Liver (tissue), 9 donors: ENCODE results near the gene IL1A. TPM values are rescaled to one million over a fixed set of nuclear protein-coding genes. Genes with fewer than 3 reads are reported as not detected.
A peak's percentile ranks its signal among the peaks of the same experiment; 100 is the strongest.

Experiments used
- DNase-seq: peaks from one replicate; pipeline ENCODE4 v3.0.0-alpha.2; 2017; ENCODE audit warnings: low spot score
- H3K27ac ChIP-seq, 2 donors: one replicate each; pipeline ENCODE4 v1.7.0; 2013; ENCODE audit warnings: inconsistent platforms in 2 of 2, low read length in 2 of 2, control low read depth in 1 of 2, low read depth in 1 of 2, mild to moderate bottlenecking in 1 of 2
- H3K27me3 ChIP-seq, 4 donors: one replicate each; pipeline versions ENCODE4 v1.6.1 to v1.7.0; 2013; ENCODE audit warnings: low read length in 3 of 4, inconsistent platforms in 1 of 4, mild to moderate bottlenecking in 1 of 4, moderate library complexity in 1 of 4; ENCODE audit not compliant: control insufficient read depth in 4 of 4, insufficient read depth in 4 of 4
- H3K36me3 ChIP-seq, 4 donors: one replicate each; pipeline versions ENCODE4 v1.6.1 to v1.7.0; 2013; ENCODE audit warnings: low read length in 3 of 4, mild to moderate bottlenecking in 3 of 4, low read depth in 1 of 4, moderate library complexity in 1 of 4; ENCODE audit not compliant: control insufficient read depth in 4 of 4, insufficient read depth in 3 of 4
- H3K4me1 ChIP-seq, 4 donors: one replicate each; pipeline versions ENCODE4 v1.6.1 to v1.7.0; 2013; ENCODE audit warnings: low read length in 3 of 4, mild to moderate bottlenecking in 3 of 4, moderate library complexity in 1 of 4; ENCODE audit not compliant: control insufficient read depth in 4 of 4, insufficient read depth in 4 of 4
- H3K4me3 ChIP-seq, 3 donors: one replicate each; pipeline versions ENCODE4 v1.6.1 to v1.7.0; 2013; ENCODE audit warnings: low read length in 3 of 3, control low read depth in 1 of 3, low read depth in 1 of 3, mild to moderate bottlenecking in 1 of 3
- H3K9ac ChIP-seq, 2 donors: one replicate each; pipeline ENCODE4 v1.7.0; 2013; ENCODE audit warnings: low read length in 2 of 2, mild to moderate bottlenecking in 2 of 2, moderate library complexity in 2 of 2, control low read depth in 1 of 2, low read depth in 1 of 2
- H3K9me3 ChIP-seq, 4 donors: one replicate each; pipeline versions ENCODE4 v1.6.1 to v1.7.0; 2013; ENCODE audit warnings: low read length in 3 of 4; ENCODE audit not compliant: control insufficient read depth in 4 of 4
- ATF3 ChIP-seq: IDR thresholded peaks from 2 replicates; pipeline ENCODE4 v1.6.1; 2016; ENCODE audit warnings: antibody characterized with exemption
- CTCF ChIP-seq: fragments of 150-350 bp; IDR thresholded peaks from 2 replicates; pipeline ENCODE4 v1.5.1; 2017; ENCODE audit warnings: improper control_type of control experiment, low read depth, low read length; ENCODE audit not compliant: missing input control
- EGR1 ChIP-seq, 2 donors: IDR thresholded peaks; 2 replicates each; pipeline ENCODE4 v1.6.1; 2016 to 2018; ENCODE audit warnings: antibody characterized with exemption in 2 of 2, low read depth in 2 of 2
- FOXA1 ChIP-seq: IDR thresholded peaks from 2 replicates; pipeline ENCODE4 v1.6.1; 2016; ENCODE audit warnings: antibody characterized with exemption
- FOXA2 ChIP-seq: IDR thresholded peaks from 2 replicates; pipeline ENCODE4 v1.6.1; 2016; ENCODE audit warnings: antibody characterized with exemption
- GABPA ChIP-seq, 2 donors: IDR thresholded peaks in 1 of 2; conservative IDR thresholded peaks in 1 of 2; 2 replicates each; pipeline ENCODE4 v1.6.1; 2016; ENCODE audit warnings: antibody characterized with exemption in 2 of 2, mild to moderate bottlenecking in 1 of 2, moderate library complexity in 1 of 2
- HNF4A ChIP-seq, 2 donors: conservative IDR thresholded peaks; 2 replicates each; pipeline ENCODE4 v1.6.1; 2016; ENCODE audit warnings: antibody characterized with exemption in 2 of 2, mild to moderate bottlenecking in 2 of 2
- HNF4G ChIP-seq: IDR thresholded peaks from 2 replicates; pipeline ENCODE4 v1.6.1; 2016; ENCODE audit warnings: antibody characterized with exemption
- JUND ChIP-seq, 2 donors: IDR thresholded peaks; 2 replicates each; pipeline ENCODE4 v1.6.1; 2016; ENCODE audit warnings: antibody characterized with exemption in 2 of 2
- MAX ChIP-seq: IDR thresholded peaks from 2 replicates; pipeline ENCODE4 v1.6.1; 2016; ENCODE audit warnings: antibody characterized with exemption
- NR2F2 ChIP-seq: IDR thresholded peaks from 2 replicates; pipeline ENCODE4 v1.6.1; 2016; ENCODE audit warnings: antibody characterized with exemption
- RAD21 ChIP-seq, 2 donors: IDR thresholded peaks; 2 replicates each; pipeline ENCODE4 v1.6.1; 2016; ENCODE audit warnings: antibody characterized with exemption in 2 of 2, mild to moderate bottlenecking in 2 of 2
- REST ChIP-seq: IDR thresholded peaks from 2 replicates; pipeline ENCODE4 v1.6.1; 2016; ENCODE audit warnings: antibody characterized with exemption, mild to moderate bottlenecking
- RXRA ChIP-seq, 2 donors: IDR thresholded peaks; 2 replicates each; pipeline ENCODE4 v1.6.1; 2017 to 2018; ENCODE audit warnings: antibody characterized with exemption in 2 of 2, mild to moderate bottlenecking in 1 of 2
- SP1 ChIP-seq: IDR thresholded peaks from 2 replicates; pipeline ENCODE4 v1.6.1; 2018; ENCODE audit warnings: antibody characterized with exemption, mild to moderate bottlenecking
- TAF1 ChIP-seq: conservative IDR thresholded peaks from 2 replicates; pipeline ENCODE4 v1.6.1; 2016; ENCODE audit warnings: antibody characterized with exemption, mild to moderate bottlenecking
- YY1 ChIP-seq: IDR thresholded peaks from 2 replicates; pipeline ENCODE4 v1.6.1; 2016; ENCODE audit warnings: antibody characterized with exemption, mild to moderate bottlenecking
- ZBTB33 ChIP-seq: IDR thresholded peaks from 2 replicates; pipeline ENCODE4 v1.6.1; 2016; ENCODE audit warnings: antibody characterized with exemption
- polyA plus RNA-seq, 2 donors: library from polyadenylated mRNA; stranded (reverse) in 1 of 2; unstranded in 1 of 2; fragments of 200-250 nt in 1 of 2; fragments of >200 nt in 1 of 2; fragmentation: Nextera tagmentation in 1 of 2; extraction: Ambion mirVana in 1 of 2; gene quantifications; one replicate each; pipeline versions ENCODE4 v1.2.1 to v1.2.3, GENCODE V29; 2013 to 2015
- total RNA-seq, 2 donors: library from RNA; depleted of rRNA; stranded (reverse); fragments of >200 nt; gene quantifications; one replicate each; pipeline ENCODE4 v1.2.3, GENCODE V29; 2014
- donor health status: healthy.
- donor health status: healthy.
- donor health status: healthy.
- donor health status: healthy.
- donor health status: healthy.

Gene IL1A
- total and polyA plus RNA-seq, 4 donors, result 0.05 TPM; not detected in 3

- Histone ChIP-seq H3K4me3 (no peak overlapping the region), H3K27ac (peak overlapping the region; percentile 74 to 78), H3K9ac (peak overlapping the region in 1 of 2 donors; percentile 14), H3K36me3 (no peaks in the 10 kb centered on the region), H3K9me3 (no peaks in the 10 kb centered on the region), H3K4me1 (peaks cover 6 to 45% (median 36%) of the 10 kb centered on the region in 4 donors), H3K27me3 (no peaks in the 10 kb centered on the region)
- TF ChIP-seq NR2F2, result no peak
- peak; percentile 30 for TF ChIP-seq ATF3
- peak in 1 of 2 donors; percentile 43 for TF ChIP-seq RAD21 (IDR thresholded peaks at IDR 0.05)
- TF ChIP-seq TAF1, result no peak
- peak; percentile 41 for TF ChIP-seq MAX
- TF ChIP-seq HNF4G, result no peak
- TF ChIP-seq REST, result peak; percentile 39
- peak; percentile 34 to 86 for TF ChIP-seq RXRA (IDR thresholded peaks at IDR 0.05)
- peak; percentile 33 for TF ChIP-seq FOXA1
- TF ChIP-seq ZBTB33, result peak; percentile 58
- TF ChIP-seq CTCF, result no peak
- peak; percentile 92 for TF ChIP-seq YY1
- peak; percentile 61 for TF ChIP-seq FOXA2
- TF ChIP-seq GABPA (IDR thresholded peaks at IDR 0.05 in 1 of 2, conservative IDR thresholded peaks at IDR 0.05 in 1 of 2), result peak in 1 of 2 donors; percentile 37
- TF ChIP-seq HNF4A (conservative IDR thresholded peaks at IDR 0.05), result peak; percentile 57 to 71
- peak in 1 of 2 donors; percentile 22 for TF ChIP-seq EGR1 (IDR thresholded peaks at IDR 0.05; ENCODE audit: low read depth in 2 of 2)
- TF ChIP-seq SP1, result peak; percentile 63
- peak; percentile 39 to 80 for TF ChIP-seq JUND (IDR thresholded peaks at IDR 0.05)
- DNase-seq, result no peak
These were observed 36.0 kb upstream of the IL1A start for GRCh38 chr2:112820343-112820742.
